Measurements from ENCODE around the gene HPSE2.

DNA sequence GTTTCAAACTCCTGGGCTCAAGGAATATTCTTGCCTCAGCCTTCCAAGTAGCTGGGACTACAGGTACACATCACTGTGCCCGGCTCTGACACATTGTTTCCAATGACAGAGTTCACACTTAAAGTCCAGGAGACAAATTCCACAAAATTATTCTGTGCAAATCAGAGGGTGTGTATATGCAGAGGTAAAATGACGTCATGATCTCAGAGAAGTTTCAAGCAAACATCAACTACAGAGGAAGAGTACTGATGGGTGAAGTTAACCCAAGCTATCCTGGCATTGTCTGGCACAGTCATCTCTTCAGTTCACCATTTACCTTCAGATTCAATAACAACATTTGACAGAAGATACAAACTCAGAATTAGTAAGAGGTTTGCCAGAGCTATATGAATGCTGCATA lies 388.9 kb downstream of the HPSE2 start:
- TF ChIP-seq, protein P1, sequence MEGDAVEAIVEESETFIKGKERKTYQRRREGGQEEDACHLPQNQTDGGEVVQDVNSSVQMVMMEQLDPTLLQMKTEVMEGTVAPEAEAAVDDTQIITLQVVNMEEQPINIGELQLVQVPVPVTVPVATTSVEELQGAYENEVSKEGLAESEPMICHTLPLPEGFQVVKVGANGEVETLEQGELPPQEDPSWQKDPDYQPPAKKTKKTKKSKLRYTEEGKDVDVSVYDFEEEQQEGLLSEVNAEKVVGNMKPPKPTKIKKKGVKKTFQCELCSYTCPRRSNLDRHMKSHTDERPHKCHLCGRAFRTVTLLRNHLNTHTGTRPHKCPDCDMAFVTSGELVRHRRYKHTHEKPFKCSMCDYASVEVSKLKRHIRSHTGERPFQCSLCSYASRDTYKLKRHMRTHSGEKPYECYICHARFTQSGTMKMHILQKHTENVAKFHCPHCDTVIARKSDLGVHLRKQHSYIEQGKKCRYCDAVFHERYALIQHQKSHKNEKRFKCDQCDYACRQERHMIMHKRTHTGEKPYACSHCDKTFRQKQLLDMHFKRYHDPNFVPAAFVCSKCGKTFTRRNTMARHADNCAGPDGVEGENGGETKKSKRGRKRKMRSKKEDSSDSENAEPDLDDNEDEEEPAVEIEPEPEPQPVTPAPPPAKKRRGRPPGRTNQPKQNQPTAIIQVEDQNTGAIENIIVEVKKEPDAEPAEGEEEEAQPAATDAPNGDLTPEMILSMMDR (IDR thresholded peaks at IDR 0.05) = no peak
- no peak for TF ChIP-seq POLR2A (IDR thresholded peaks at IDR 0.05)
- TF ChIP-seq EP300 (IDR thresholded peaks at IDR 0.05) = no peak
